Mucosa of rectum (tissue), 2 donors: ENCODE measurements around the gene BCAP29.
"Not testable (repeated sequence)": the region's sequence is repeated elsewhere in the genome, so short reads cannot be mapped to it uniquely, and the experiment has no call there.

ENCODE experiments used
- H3K27ac ChIP-seq, 2 donors: one replicate each; pipeline ENCODE4 v1.7.0; 2013; ENCODE audit warnings: inconsistent platforms in 2 of 2, low read depth in 2 of 2, low read length in 2 of 2
- H3K27me3 ChIP-seq, 2 donors: one replicate each; pipeline ENCODE4 v1.7.0; 2013; ENCODE audit warnings: low read length in 2 of 2; ENCODE audit not compliant: control insufficient read depth in 2 of 2, insufficient read depth in 2 of 2
- H3K36me3 ChIP-seq, 2 donors: one replicate each; pipeline ENCODE4 v1.7.0; 2013; ENCODE audit warnings: low read length in 2 of 2; ENCODE audit not compliant: control insufficient read depth in 2 of 2, insufficient read depth in 2 of 2
- H3K4me1 ChIP-seq, 2 donors: one replicate each; pipeline ENCODE4 v1.7.0; 2013; ENCODE audit warnings: low read length in 2 of 2, mild to moderate bottlenecking in 1 of 2; ENCODE audit not compliant: control insufficient read depth in 2 of 2, insufficient read depth in 2 of 2
- H3K4me3 ChIP-seq, 2 donors: one replicate each; pipeline ENCODE4 v1.7.0; 2013; ENCODE audit warnings: low read length in 2 of 2
- H3K9ac ChIP-seq, 2 donors: one replicate each; pipeline ENCODE4 v1.7.0; 2013; ENCODE audit warnings: low read length in 2 of 2, low read depth in 1 of 2, mild to moderate bottlenecking in 1 of 2
- H3K9me3 ChIP-seq, 2 donors: one replicate each; pipeline ENCODE4 v1.7.0; 2013; ENCODE audit warnings: low read length in 2 of 2; ENCODE audit not compliant: control insufficient read depth in 2 of 2
- donor health status: healthy.
- donor health status: Normal muscosa, but diverticular disease.

BCAP29 gene

GRCh38 chr7:107579885-107580715, at the start of gene BCAP29:
Gene BCAP29 (plus strand): TSS chr7:107580246. CDS start chr7:107580773, 527 bp downstream.
- peaks cover 0 to 7% of the 10 kb centered on the region in 2 donors for H3K36me3 ChIP-seq
- peak within 1 kb of the TSS; percentile 85 to 96 for H3K4me3 ChIP-seq
- H3K9ac ChIP-seq: peak within 1 kb of the TSS; percentile 88 to 95
- peaks cover 9 to 27% of the 10 kb centered on the region in 2 donors for H3K4me1 ChIP-seq
- peak within 1 kb of the TSS; percentile 89 to 94 for H3K27ac ChIP-seq
- no peaks in the 10 kb centered on the region for H3K9me3 ChIP-seq
- no peaks in the 10 kb centered on the region for H3K27me3 ChIP-seq

GRCh38 chr7:107530751-107531150, 49.3 kb upstream of the BCAP29 start:
- peaks cover 0 to 9% of the 10 kb centered on the region in 2 donors for H3K36me3 ChIP-seq
- H3K9me3 ChIP-seq: no peaks in the 10 kb centered on the region
- H3K27me3 ChIP-seq: no peaks in the 10 kb centered on the region
- no peaks in the 10 kb centered on the region for H3K4me1 ChIP-seq
- H3K27ac ChIP-seq: no peak overlapping the region
- H3K9ac ChIP-seq: no peak overlapping the region
- H3K4me3 ChIP-seq: no peak overlapping the region

GRCh38 chr7:107534139-107534538, 45.9 kb upstream of the BCAP29 start:
- Histone ChIP-seq H3K9me3 (no peaks in the 10 kb centered on the region), H3K27ac (no peak overlapping the region), H3K9ac (no peak overlapping the region), H3K4me3 (no peak overlapping the region), H3K27me3 (no peaks in the 10 kb centered on the region), H3K4me1 (peaks cover 0 to 2% of the 10 kb centered on the region in 2 donors), H3K36me3 (peaks cover 0 to 4% of the 10 kb centered on the region in 2 donors)

GRCh38 chr7:107537228-107537627, 42.8 kb upstream of the BCAP29 start:
- H3K36me3 ChIP-seq, H3K9me3 ChIP-seq, H3K9ac ChIP-seq, H3K27me3 ChIP-seq, H3K4me1 ChIP-seq, H3K4me3 ChIP-seq, H3K27ac ChIP-seq: not testable (repeated sequence)

- H3K27ac ChIP-seq: no peak overlapping the region
- H3K9me3 ChIP-seq: no peaks in the 10 kb centered on the region
- peaks cover 0 to 2% of the 10 kb centered on the region in 2 donors for H3K4me1 ChIP-seq
- no peak overlapping the region for H3K4me3 ChIP-seq
- H3K36me3 ChIP-seq: peaks cover 0 to 4% of the 10 kb centered on the region in 2 donors
- H3K27me3 ChIP-seq: no peaks in the 10 kb centered on the region
- H3K9ac ChIP-seq: no peak overlapping the region
Measured at GRCh38 chr7:107538001-107538400, 42.0 kb upstream of the BCAP29 start.

- Histone ChIP-seq H3K9me3 (peaks cover 0 to 3% of the 10 kb centered on the region in 2 donors), H3K27me3 (no peaks in the 10 kb centered on the region), H3K27ac (no peak overlapping the region), H3K9ac (no peak overlapping the region), H3K4me3 (no peak overlapping the region), H3K36me3 (peaks cover 16 to 27% of the 10 kb centered on the region in 2 donors), H3K4me1 (no peaks in the 10 kb centered on the region)
Measured at GRCh38 chr7:107543338-107543993, 36.6 kb upstream of the BCAP29 start.

GRCh38 chr7:107544848-107545591, 35.0 kb upstream of the BCAP29 start:
- H3K4me3 ChIP-seq: no peak overlapping the region
- H3K36me3 ChIP-seq: peaks cover 16 to 27% of the 10 kb centered on the region in 2 donors
- H3K27ac ChIP-seq: no peak overlapping the region
- H3K4me1 ChIP-seq: no peaks in the 10 kb centered on the region
- H3K9ac ChIP-seq: no peak overlapping the region
- no peaks in the 10 kb centered on the region for H3K27me3 ChIP-seq
- H3K9me3 ChIP-seq: peaks cover 0 to 3% of the 10 kb centered on the region in 2 donors

GRCh38 chr7:107551936-107552335, 28.1 kb upstream of the BCAP29 start:
- Histone ChIP-seq H3K27me3 (no peaks in the 10 kb centered on the region), H3K4me1 (no peaks in the 10 kb centered on the region), H3K9me3 (no peaks in the 10 kb centered on the region), H3K27ac (no peak overlapping the region), H3K36me3 (peaks cover 19 to 28% of the 10 kb centered on the region in 2 donors), H3K9ac (no peak overlapping the region), H3K4me3 (no peak overlapping the region)

GRCh38 chr7:107555893-107556292, 24.2 kb upstream of the BCAP29 start:
- Histone ChIP-seq H3K9ac (no peak overlapping the region), H3K4me3 (no peak overlapping the region), H3K4me1 (peaks cover 1 to 3% of the 10 kb centered on the region in 2 donors), H3K9me3 (no peaks in the 10 kb centered on the region), H3K27me3 (no peaks in the 10 kb centered on the region), H3K36me3 (peaks cover 26 to 28% of the 10 kb centered on the region in 2 donors), H3K27ac (no peak overlapping the region)

- Histone ChIP-seq H3K9ac (no peak overlapping the region), H3K9me3 (no peaks in the 10 kb centered on the region), H3K4me3 (no peak overlapping the region), H3K4me1 (peaks cover 8 to 29% of the 10 kb centered on the region in 2 donors), H3K27me3 (no peaks in the 10 kb centered on the region), H3K36me3 (peaks cover 13 to 15% of the 10 kb centered on the region in 2 donors), H3K27ac (no peak overlapping the region)
Measured at GRCh38 chr7:107559864-107560263, 20.2 kb upstream of the BCAP29 start.
